Measurements from ENCODE around the gene STAU1. TPM values are rescaled to one million over a fixed set of nuclear protein-coding genes. Genes with fewer than 3 reads are reported as not detected.

The STAU1 gene
- polyA plus RNA-seq, 1 of the 3 experiments (the other 2 are of a cell fraction), result 48.2 TPM

DNA sequence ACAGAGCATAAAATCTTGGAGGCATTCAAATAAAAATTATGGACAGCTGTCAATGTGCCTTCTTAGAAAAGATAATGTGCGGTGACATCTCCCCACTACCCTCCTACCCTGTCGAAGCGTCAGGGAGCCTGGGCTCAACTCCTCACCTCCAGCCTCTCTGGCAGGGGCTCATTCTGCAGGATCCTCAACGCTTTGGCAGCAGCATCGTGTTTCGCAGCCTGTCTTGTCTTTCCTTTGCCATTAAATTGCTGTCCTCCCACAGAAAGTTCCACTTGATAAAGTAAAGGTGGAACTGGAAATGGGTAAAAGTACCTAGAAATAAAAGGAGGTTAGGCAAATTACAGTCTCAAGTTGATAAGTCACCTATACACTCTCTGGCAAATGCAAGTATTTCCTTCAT, 36.7 kb downstream of the STAU1 start:
- H3K27me3 ChIP-seq (ENCODE audit: insufficient read depth), result no peaks in the 10 kb centered on the region
- POLR2A ChIA-PET, result interaction anchor here (0.7 kb wide), 1 partner anchor 10 kb away, joined by 3 read pairs; no protein-coding TSS in a partner anchor
- TF ChIP-seq, protein P1, sequence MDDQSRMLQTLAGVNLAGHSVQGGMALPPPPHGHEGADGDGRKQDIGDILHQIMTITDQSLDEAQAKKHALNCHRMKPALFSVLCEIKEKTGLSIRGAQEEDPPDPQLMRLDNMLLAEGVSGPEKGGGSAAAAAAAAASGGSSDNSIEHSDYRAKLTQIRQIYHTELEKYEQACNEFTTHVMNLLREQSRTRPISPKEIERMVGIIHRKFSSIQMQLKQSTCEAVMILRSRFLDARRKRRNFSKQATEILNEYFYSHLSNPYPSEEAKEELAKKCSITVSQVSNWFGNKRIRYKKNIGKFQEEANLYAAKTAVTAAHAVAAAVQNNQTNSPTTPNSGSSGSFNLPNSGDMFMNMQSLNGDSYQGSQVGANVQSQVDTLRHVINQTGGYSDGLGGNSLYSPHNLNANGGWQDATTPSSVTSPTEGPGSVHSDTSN (IDR thresholded peaks at IDR 0.05), result no peak
- TF ChIP-seq ELF1 (IDR thresholded peaks at IDR 0.05) (no peak), POLR2AphosphoS5 (IDR thresholded peaks at IDR 0.05; ENCODE audit: low read depth, low read length) (no peak)
- no peak overlapping the region for H3K27ac ChIP-seq (ENCODE audit: low read depth in 2 of 2, low read length in 1 of 2)
- H2AFZ ChIP-seq (ENCODE audit: low read depth), result no peak overlapping the region
- DNase-seq, result no peak
- H3K4me1 ChIP-seq (ENCODE audit: control insufficient read depth in 1 of 2, insufficient read depth in 2 of 2, low read depth in 1 of 2, low read length in 1 of 2), result no peaks in the 10 kb centered on the region
- H3K9me2 ChIP-seq, result no peaks in the 10 kb centered on the region
- CTCF ChIA-PET, result interaction anchor here (0.6 to 5.0 kb wide), 3 partner anchors 18 to 66 kb away, joined by 4 to 29 read pairs (median 5); no protein-coding TSS in a partner anchor
- H3K9ac ChIP-seq, result no peak overlapping the region
- no peak overlapping the region for H3K4me3 ChIP-seq (ENCODE audit: low read depth in 2 of 2, low read length in 1 of 2)
- no peaks in the 10 kb centered on the region; the same call in none of the 2 replicates for H4K20me1 ChIP-seq (ENCODE audit: insufficient read depth)
- peaks cover 13% of the 10 kb centered on the region for H3F3A ChIP-seq (replicated peaks; ENCODE audit: insufficient read depth)
- H3K36me3 ChIP-seq (replicated peaks in 1 of 2; ENCODE audit: control insufficient read depth in 1 of 2, insufficient read depth in 2 of 2, low read length in 1 of 2), result peaks cover 47 to 52% of the 10 kb centered on the region in 2 experiments
- 98% methylated on average over 6 of the region's 6 CpGs for WGBS (ENCODE audit: low lambda C conversion rate)
- H3K9me3 ChIP-seq, result no peaks in the 10 kb centered on the region
- H3K79me2 ChIP-seq (ENCODE audit: insufficient read depth), result peaks cover 41% of the 10 kb centered on the region
- no peak overlapping the region for H3K4me2 ChIP-seq

DNA sequence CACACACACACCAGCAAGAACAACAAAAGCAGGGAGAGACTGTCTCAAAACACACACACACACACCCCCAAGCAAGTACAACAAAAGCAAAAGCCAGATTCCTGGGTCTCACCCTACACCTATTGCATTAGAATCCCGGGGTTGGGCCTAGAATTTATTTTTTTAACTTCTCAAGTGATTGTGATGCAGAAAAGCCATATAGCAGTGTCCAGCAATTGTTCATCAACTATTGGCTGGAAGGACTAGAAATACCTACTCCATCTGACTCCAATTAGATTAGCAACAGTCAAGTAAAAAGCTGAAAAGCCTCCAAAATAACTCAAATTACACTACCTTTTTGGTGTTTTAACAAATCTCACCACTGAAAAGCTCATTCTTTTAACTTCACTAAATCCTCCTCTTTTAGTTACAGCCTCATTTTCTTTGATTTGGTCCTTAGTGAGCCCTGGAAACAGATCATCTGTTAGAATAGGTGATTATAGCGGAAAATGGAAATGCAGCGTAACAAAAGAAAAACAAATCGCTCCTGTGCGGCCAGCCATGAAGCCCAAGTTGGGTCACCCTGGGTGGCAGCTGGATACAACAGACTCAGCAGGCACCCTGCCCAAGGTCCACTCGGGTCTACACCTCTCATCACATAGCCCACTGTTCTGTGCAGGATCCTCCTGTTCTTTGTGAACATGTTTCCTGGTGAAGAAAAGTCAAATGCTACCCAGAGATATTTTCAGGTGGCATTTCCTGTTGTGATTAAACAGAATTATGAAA, 38.7 kb downstream of the STAU1 start:
- no peak for DNase-seq
- CTCF ChIA-PET, result interaction anchor here (1.0 to 5.0 kb wide), 3 partner anchors 12 to 68 kb away, joined by 5 to 29 read pairs (median 7); no protein-coding TSS in a partner anchor
- no peak for TF ChIP-seq FOXM1 (IDR thresholded peaks at IDR 0.05; ENCODE audit: low read depth)
- TF ChIP-seq FOSL2 (IDR thresholded peaks at IDR 0.05; ENCODE audit: borderline replicate concordance, low read depth), result no peak
- no peak for TF ChIP-seq MXI1 (IDR thresholded peaks at IDR 0.05; ENCODE audit: low read depth, low read length)
- TF ChIP-seq NFIC (IDR thresholded peaks at IDR 0.05; ENCODE audit: borderline replicate concordance), result no peak
- peaks cover 4% of the 10 kb centered on the region for H3F3A ChIP-seq (replicated peaks; ENCODE audit: insufficient read depth)
- no peak overlapping the region for H2AFZ ChIP-seq (ENCODE audit: low read depth)
- no peak overlapping the region for H3K27ac ChIP-seq (ENCODE audit: low read depth in 2 of 2, low read length in 1 of 2)
- no peak overlapping the region for H3K9ac ChIP-seq
- POLR2A ChIA-PET, result no interaction called here
- no peaks in the 10 kb centered on the region; the same call in 1 of the 2 replicates for H4K20me1 ChIP-seq (ENCODE audit: insufficient read depth)
- H3K36me3 ChIP-seq (replicated peaks in 1 of 2; ENCODE audit: control insufficient read depth in 1 of 2, insufficient read depth in 2 of 2, low read length in 1 of 2), result peaks cover 45 to 55% of the 10 kb centered on the region in 2 experiments
- no peaks in the 10 kb centered on the region for H3K4me1 ChIP-seq (ENCODE audit: control insufficient read depth in 1 of 2, insufficient read depth in 2 of 2, low read depth in 1 of 2, low read length in 1 of 2)
- H3K4me2 ChIP-seq, result no peak overlapping the region
- H3K27me3 ChIP-seq (ENCODE audit: insufficient read depth), result no peaks in the 10 kb centered on the region
- WGBS (ENCODE audit: low lambda C conversion rate), result 93% methylated on average over 6 of the region's 6 CpGs
- peaks cover 41% of the 10 kb centered on the region for H3K79me2 ChIP-seq (ENCODE audit: insufficient read depth)
- H3K9me2 ChIP-seq, result no peaks in the 10 kb centered on the region
- no peaks in the 10 kb centered on the region for H3K9me3 ChIP-seq
- H3K4me3 ChIP-seq (ENCODE audit: low read depth in 2 of 2, low read length in 1 of 2), result no peak overlapping the region

DNA sequence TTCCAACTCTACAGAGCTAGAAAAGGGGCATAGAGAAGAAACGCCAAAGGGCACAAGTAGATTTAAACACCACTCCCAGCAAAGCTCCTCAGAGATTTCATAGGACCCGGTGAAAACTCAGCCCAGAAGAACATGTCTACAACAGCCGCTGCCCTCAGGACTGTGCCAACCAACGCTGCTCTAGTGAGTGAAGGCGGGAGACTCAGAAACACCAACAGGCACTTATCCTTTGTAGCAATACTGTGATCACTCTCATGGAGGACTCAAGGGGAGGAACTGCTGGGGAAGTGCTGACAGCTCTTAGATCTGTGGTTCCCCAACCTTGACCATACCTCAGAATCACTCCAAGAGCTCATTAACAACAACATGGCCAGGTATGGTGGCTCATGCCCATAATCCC, 39.5 kb downstream of the STAU1 start:
- peaks cover 42% of the 10 kb centered on the region for H3K79me2 ChIP-seq (ENCODE audit: insufficient read depth)
- H2AFZ ChIP-seq (ENCODE audit: low read depth), result no peak overlapping the region
- H3K4me3 ChIP-seq (ENCODE audit: low read depth in 2 of 2, low read length in 1 of 2), result no peak overlapping the region
- WGBS (ENCODE audit: low lambda C conversion rate), result 93% methylated on average over 5 of the region's 5 CpGs
- H3K27ac ChIP-seq (ENCODE audit: low read depth in 2 of 2, low read length in 1 of 2), result no peak overlapping the region
- H3K36me3 ChIP-seq (replicated peaks in 1 of 2; ENCODE audit: control insufficient read depth in 1 of 2, insufficient read depth in 2 of 2, low read length in 1 of 2), result peaks cover 54 to 60% of the 10 kb centered on the region in 2 experiments
- no peak overlapping the region for H3K9ac ChIP-seq
- no peaks in the 10 kb centered on the region for H3K9me3 ChIP-seq
- CTCF ChIA-PET, result interaction anchor here (0.8 to 5.0 kb wide), 4 partner anchors 11 to 69 kb away, joined by 3 to 29 read pairs (median 6); no protein-coding TSS in a partner anchor
- H3K9me2 ChIP-seq, result no peaks in the 10 kb centered on the region
- no peak for DNase-seq
- H3F3A ChIP-seq (replicated peaks; ENCODE audit: insufficient read depth), result no peaks in the 10 kb centered on the region
- no peaks in the 10 kb centered on the region for H3K4me1 ChIP-seq (ENCODE audit: control insufficient read depth in 1 of 2, insufficient read depth in 2 of 2, low read depth in 1 of 2, low read length in 1 of 2)
- POLR2A ChIA-PET, result no interaction called here
- no peak overlapping the region for H3K4me2 ChIP-seq
- no peaks in the 10 kb centered on the region; the same call in none of the 2 replicates for H4K20me1 ChIP-seq (ENCODE audit: insufficient read depth)
- H3K27me3 ChIP-seq (ENCODE audit: insufficient read depth), result no peaks in the 10 kb centered on the region
- TF ChIP-seq, protein P2, sequence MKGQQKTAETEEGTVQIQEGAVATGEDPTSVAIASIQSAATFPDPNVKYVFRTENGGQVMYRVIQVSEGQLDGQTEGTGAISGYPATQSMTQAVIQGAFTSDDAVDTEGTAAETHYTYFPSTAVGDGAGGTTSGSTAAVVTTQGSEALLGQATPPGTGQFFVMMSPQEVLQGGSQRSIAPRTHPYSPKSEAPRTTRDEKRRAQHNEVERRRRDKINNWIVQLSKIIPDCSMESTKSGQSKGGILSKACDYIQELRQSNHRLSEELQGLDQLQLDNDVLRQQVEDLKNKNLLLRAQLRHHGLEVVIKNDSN (IDR thresholded peaks at IDR 0.05; ENCODE audit: borderline replicate concordance, low read depth), result no peak
- TF ChIP-seq GATA2 (CRISPR knock-in tag; IDR thresholded peaks at IDR 0.05), result no peak
- no peak for TF ChIP-seq FOXJ3 (CRISPR knock-in tag; IDR thresholded peaks at IDR 0.05)
- TF ChIP-seq POLR2AphosphoS5 (IDR thresholded peaks at IDR 0.05; ENCODE audit: low read depth, low read length), result no peak
- no peak for TF ChIP-seq EZH2phosphoT487 (IDR thresholded peaks at IDR 0.05; ENCODE audit: borderline replicate concordance, low read depth)
- TF ChIP-seq TCF12 (IDR thresholded peaks at IDR 0.05), result no peak
- TF ChIP-seq RCOR1 (IDR thresholded peaks at IDR 0.05; ENCODE audit: low read length), result no peak
- no peak for TF ChIP-seq RFX5 (IDR thresholded peaks at IDR 0.05; ENCODE audit: low read length)
- TF ChIP-seq SIN3A (IDR thresholded peaks at IDR 0.05; ENCODE audit: borderline replicate concordance, low read depth, low read length), result no peak
- TF ChIP-seq CHD2 (IDR thresholded peaks at IDR 0.05; ENCODE audit: low read length, partially characterized antibody), result no peak
- TF ChIP-seq TEAD4 (IDR thresholded peaks at IDR 0.05; ENCODE audit: borderline replicate concordance, insufficient read depth), result no peak
